ENCODE data around the gene ZFHX2. TPM values are rescaled to one million over a fixed set of nuclear protein-coding genes. Genes with fewer than 3 reads are reported as not detected.

Gene ZFHX2
- total and polyA plus RNA-seq, 2 of the 13 experiments (the other 11 are each of a cell fraction or from before 2014, with no cell fraction given), result 0.17 to 0.44 TPM

GRCh38 chr14:23568021-23568599, 16.5 kb upstream of the ZFHX2 start (continued):
- TF ChIP-seq CBX1 (IDR thresholded peaks at IDR 0.05; ENCODE audit: low read depth) (no peak), ZNF784 (CRISPR knock-in tag; IDR thresholded peaks at IDR 0.05; ENCODE audit: borderline replicate concordance) (no peak), ZKSCAN8 (CRISPR knock-in tag; IDR thresholded peaks at IDR 0.05; ENCODE audit: borderline replicate concordance) (no peak), ZNF569 (CRISPR knock-in tag; IDR thresholded peaks at IDR 0.05; ENCODE audit: borderline replicate concordance) (no peak; the same call in 1 of the 2 replicates), GLI4 (CRISPR knock-in tag; IDR thresholded peaks at IDR 0.05; ENCODE audit: borderline replicate concordance) (no peak), TCF7 (IDR thresholded peaks at IDR 0.05; ENCODE audit: low read depth) (no peak), FLYWCH1 (CRISPR knock-in tag; IDR thresholded peaks at IDR 0.05) (no peak), GLMP (CRISPR knock-in tag; IDR thresholded peaks at IDR 0.05; ENCODE audit: borderline replicate concordance) (no peak), ZNF709 (CRISPR knock-in tag; IDR thresholded peaks at IDR 0.05) (no peak), ETV5 (CRISPR knock-in tag; IDR thresholded peaks at IDR 0.05; ENCODE audit: borderline replicate concordance) (no peak), PHF5A (CRISPR knock-in tag; IDR thresholded peaks at IDR 0.05; ENCODE audit: low read depth, unreplicated experiment) (peak; percentile 6), CSRNP1 (CRISPR knock-in tag; IDR thresholded peaks at IDR 0.05) (no peak; the same call in 1 of the 2 replicates), MED13 (CRISPR knock-in tag; IDR thresholded peaks at IDR 0.05) (no peak), CEBPZ (IDR thresholded peaks at IDR 0.05; ENCODE audit: low read length) (no peak), NKX3-1 (CRISPR knock-in tag; IDR thresholded peaks at IDR 0.05) (no peak), ZC3H4 (CRISPR knock-in tag; IDR thresholded peaks at IDR 0.05; ENCODE audit: borderline replicate concordance) (no peak), ATF2 (CRISPR knock-in tag; IDR thresholded peaks at IDR 0.05) (no peak), JDP2 (CRISPR knock-in tag; IDR thresholded peaks at IDR 0.05; ENCODE audit: borderline replicate concordance) (no peak), GMEB1 (CRISPR knock-in tag; IDR thresholded peaks at IDR 0.05; ENCODE audit: borderline replicate concordance) (no peak), ZFP1 (CRISPR knock-in tag; IDR thresholded peaks at IDR 0.05) (no peak)

Measured in HepG2 (cell line).